Frontal cortex (tissue), 4 donors: Measurements from ENCODE around the gene ACCS. TPM values are rescaled to one million over a fixed set of nuclear protein-coding genes. Genes with fewer than 3 reads are reported as not detected.

Source experiments
- DNase-seq, 2 donors: peaks; one replicate each; pipeline ENCODE4 v3.0.0; 2012; ENCODE audit warnings: low spot score in 2 of 2
- FAIRE-seq: peaks from 2 replicates; lab custom pipeline; 2012; peaks lifted over from hg19 to GRCh38; lab: Jason Lieb, UNC
- total RNA-seq: library from RNA; depleted of rRNA; stranded (reverse); fragments of >200 nt; gene quantifications from one replicate; pipeline ENCODE4 v1.2.3, GENCODE V29; 2014
- donor health status: control.
- donor health status: control.
- donor health status: control.

Gene ACCS
- total RNA-seq, 1 donor from 2014 or later: 5.3 TPM

DNA sequence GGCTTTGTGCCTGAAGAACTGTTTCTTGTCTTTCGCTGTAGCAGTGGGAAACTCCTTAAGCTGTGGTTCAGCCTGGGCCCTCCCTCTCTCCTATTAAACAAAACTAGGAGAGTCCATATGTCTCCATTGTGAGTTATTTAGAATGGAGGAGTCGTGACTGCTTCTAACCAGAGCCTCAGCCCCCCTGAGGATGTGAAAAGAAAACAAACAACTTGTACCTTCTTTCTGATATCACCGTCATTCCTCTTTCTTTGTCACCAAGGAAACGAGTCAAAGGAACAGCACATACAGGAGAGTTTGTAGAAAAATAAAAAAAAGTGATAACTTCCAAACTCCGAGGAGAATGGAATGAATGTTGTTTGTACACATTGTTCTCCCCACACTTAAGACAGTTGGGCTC, 17.8 kb downstream of the ACCS start:
- FAIRE-seq: no peak
- DNase-seq: no peak

DNA sequence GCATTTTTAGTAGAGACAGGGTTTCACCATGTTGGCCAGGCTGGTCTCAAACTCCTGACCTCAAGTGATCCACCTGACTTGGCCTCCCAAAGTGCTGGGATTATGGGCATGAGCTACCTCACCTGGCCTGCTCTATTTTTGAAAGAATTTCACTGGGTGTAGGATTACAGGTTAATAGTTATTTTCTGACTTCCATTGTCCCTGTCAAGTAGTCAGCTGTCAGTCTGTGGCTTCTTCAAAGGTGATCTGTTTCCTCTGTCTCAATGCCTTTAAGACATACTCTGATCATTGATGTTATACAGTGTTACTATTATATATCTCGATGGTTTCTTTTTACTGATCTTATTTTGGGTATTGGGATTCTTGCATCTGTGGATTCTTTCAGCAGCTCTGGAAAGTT, 19.3 kb downstream of the ACCS start:
- no peak for DNase-seq
- no peak for FAIRE-seq

DNA sequence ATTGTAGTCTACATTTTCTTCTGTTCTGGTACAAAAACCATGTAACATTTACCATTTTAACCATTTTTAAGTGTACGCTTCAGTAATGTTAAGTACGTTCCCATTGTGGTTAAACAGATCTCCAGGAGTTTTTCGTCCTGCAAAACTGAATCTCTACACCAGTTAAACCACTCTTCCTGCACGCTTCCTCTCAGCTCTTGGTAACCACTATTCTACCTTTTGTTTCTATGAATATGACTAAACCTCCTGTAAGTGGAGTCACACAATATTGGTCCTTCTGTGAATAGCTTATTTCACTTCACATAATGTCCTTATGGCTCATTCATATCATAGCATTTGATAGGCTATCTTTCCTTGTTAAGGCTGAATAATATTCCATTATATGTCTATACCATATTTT, 22.3 kb downstream of the ACCS start:
- DNase-seq (no peak), FAIRE-seq (no peak)

- no peak for FAIRE-seq
- DNase-seq: no peak
Observed at GRCh38 chr11:44088871-44089270, 22.8 kb downstream of the ACCS start.

DNA sequence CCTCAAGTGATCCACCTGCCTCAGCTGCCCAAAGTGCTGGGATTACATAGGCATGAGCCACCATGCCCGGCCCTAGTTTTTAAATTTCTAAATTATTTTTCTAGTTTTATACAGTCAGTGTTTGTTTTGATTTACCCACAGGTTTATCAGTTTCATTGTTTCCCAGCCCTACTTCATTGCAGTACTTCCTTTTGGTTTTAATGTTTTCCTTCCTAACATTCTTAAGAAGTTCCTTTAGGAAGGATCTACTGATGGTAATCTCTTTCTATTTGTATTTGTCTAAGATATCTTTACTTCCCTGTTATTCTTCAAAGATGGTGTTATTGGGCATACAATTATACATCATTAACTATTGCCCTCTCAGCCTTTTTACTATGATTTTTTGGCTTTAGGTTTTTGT, 24.5 kb downstream of the ACCS start:
- FAIRE-seq (no peak), DNase-seq (no peak)

- FAIRE-seq (peak; percentile 24), DNase-seq (peak; percentile 74 to 77)
Observed at GRCh38 chr11:44094260-44094868, 28.3 kb downstream of the ACCS start.

DNA sequence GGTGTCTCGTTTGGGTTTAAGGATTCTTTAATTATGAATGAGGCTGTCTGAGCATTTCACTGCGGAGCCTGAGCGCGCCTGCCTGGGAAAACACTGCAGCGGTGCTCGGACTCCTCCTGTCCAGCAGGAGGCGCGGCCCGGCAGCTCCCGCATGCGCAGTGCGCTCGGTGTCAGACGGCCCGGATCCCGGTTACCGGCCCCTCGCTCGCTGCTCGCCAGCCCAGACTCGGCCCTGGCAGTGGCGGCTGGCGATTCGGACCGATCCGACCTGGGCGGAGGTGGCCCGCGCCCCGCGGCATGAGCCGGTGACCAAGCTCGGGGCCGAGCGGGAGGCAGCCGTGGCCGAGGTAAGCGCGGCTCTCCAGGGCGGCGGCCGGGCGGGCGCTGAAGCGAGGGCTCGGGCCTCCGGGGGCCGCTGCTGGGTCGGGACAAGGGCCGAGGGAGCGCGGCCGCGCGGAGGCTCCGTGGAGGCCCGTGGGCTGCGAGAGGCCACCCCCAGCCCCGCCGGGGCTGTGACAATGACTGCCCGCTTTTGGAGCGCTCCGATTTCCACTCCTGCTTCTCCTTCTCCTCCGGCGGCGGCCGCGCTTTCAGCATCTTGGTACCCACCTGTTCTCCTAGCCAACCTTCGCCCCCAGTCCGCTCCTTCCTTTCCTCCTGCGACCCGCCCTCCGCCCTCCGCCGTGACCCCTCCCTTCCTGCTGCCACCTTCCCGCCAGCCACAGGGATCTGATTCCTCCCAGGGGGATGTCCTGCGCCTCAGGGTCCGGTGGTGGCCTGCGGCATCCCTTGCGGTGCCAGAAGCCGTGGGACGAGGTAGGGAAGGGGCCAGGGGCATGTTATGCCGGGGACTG, 29.7 kb downstream of the ACCS start, which contains the start of gene EXT2:
EXT2 (plus strand) TSS at position 173 of the 854 bp plus-strand sequence. CDS start 12,035 bp downstream, outside the sequence.
- FAIRE-seq (no peak), DNase-seq (peak; percentile 89 to 91)

GRCh38 chr11:44096360-44097185, 30.5 kb downstream of the ACCS start:
- FAIRE-seq (no peak), DNase-seq (no peak)

DNA sequence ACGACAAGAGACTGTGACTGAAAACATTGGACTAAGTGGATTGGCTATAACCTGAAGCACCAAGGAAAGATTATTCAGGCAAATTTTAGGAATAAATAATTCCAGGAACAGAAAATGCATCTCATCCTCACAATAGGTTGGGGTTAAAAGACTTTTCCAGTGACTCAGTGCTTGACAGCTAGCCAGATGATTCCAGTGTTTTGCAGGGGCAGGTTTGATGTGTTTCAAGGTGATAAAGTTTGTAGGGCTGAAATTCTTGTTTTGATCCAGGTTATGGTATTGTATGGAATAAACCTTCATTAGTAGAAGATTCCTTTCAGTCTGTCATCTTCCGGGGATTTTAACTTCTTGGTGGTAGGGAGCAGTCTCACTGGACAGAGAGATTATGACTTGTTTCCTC, 31.8 kb downstream of the ACCS start:
- FAIRE-seq (no peak), DNase-seq (no peak)

- FAIRE-seq (no peak), DNase-seq (no peak)
Observed at GRCh38 chr11:44101098-44101497, 35.0 kb downstream of the ACCS start.

GRCh38 chr11:44104481-44105294, 38.6 kb downstream of the ACCS start:
- DNase-seq (no peak), FAIRE-seq (no peak)

- no peak for DNase-seq
- no peak for FAIRE-seq
Observed at GRCh38 chr11:44108260-44108659, 42.2 kb downstream of the ACCS start.

DNA sequence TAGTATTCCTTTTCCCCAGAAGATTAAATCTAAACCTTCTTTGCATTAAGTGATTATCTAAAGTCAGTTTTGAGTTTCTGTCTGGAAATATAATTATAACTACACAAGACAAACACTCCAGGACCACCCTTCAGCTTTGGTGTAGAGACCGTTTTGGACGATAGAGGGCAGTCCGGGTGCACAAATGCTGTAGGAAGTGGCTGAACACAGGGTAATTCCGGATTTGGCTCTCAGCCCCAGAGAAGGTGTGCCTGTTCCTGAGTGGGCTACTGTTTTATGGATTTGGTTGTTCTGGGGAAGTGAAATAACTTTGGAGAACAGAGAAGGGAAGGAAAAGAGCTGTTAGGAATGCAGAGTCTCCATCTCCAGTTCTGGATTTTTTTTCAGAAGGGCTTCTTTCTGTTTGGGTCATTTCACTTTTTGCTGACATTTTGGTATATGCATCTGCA, 44.2 kb downstream of the ACCS start:
- FAIRE-seq: no peak
- DNase-seq: no peak

GRCh38 chr11:44112091-44112821, 46.2 kb downstream of the ACCS start:
- no peak for DNase-seq
- no peak for FAIRE-seq

GRCh38 chr11:44113018-44113417, 46.9 kb downstream of the ACCS start:
- DNase-seq (no peak), FAIRE-seq (no peak)

DNA sequence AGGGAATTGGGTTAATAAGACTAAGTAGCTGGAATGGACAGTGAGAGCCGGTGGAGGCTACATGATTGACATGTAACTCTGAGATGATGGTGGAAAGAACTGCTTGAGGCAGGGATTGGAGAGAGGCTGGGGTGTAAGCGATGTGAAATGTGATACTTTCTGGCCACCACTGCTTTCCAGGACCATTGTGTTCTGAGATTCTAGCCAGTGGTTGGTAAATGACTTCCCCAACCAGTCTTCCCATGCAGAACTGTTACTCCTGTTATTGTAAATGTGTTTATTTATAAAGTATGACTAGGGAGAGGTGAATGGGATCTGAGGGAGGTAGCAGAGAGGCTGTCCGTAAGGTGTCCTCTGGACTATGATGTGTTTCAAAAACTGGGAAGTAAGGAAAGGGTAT, 47.5 kb downstream of the ACCS start:
- DNase-seq (no peak), FAIRE-seq (no peak)

DNA sequence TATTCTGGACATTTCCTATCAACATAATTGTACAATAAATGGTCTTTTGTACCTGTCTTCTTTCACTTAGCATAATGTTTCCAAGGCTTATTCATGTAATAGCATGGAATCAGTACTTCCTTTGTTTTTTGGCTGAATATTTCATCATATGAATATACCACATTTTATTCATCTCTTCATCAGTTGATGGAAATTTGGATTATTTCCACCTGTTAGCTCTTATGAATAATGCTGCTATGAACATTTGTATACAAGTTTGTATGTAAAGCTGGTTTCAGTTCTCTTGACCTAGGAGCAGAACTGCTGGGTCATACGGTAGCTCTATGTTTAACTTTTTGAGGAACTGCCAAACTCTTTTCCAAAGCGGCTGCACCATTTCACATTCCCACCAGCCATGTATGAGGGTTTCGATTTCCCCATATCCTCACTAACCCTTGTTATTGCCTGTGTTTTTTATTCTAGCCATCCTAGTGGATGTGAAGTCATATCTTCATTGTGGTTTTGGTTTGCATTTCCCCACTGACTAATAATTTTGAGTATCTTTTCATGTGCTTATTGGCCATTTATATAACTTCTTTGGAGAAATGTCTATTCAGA, 50.3 kb downstream of the ACCS start:
- DNase-seq: no peak
- FAIRE-seq: no peak

DNA sequence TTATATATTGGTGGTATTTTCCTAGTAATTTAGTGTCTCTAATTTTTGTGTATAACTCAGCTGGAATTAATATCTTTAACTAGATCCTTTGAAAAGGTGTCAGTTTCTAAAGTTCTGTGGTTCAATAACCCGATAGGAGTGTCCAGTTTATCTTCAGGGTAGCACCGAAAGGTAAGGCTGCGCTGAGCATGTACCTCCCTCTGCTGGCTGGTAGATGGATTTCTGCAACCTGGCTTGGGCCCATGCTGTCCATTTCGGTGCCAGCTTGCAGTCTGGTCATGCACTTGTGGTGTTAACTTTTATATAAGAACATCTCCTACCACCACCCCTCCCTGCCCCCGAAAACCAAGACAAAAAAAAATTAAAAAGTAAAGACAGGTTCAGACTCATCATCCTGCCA, 54.1 kb downstream of the ACCS start:
- FAIRE-seq (no peak), DNase-seq (no peak)

DNA sequence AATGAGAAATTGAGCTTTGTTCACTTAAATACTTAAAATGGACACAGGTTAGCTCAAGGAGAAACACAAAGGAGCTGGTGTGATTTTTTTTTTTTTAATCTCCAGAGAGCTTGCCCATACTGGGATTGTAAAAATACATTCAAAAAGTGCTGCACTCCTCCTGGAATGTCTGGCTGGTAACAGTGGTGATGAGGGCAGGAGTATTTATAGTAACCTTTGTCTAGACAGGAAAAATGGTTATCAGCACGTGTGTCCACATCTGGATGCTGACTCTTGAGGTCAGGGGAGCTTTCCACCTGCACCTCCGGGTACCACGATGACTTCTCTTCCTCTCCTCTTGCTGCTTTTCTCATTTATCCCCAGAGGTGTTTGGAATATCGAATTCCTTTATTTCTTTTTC, 59.5 kb downstream of the ACCS start:
- DNase-seq: no peak
- no peak for FAIRE-seq
